H1 (cell line): ENCODE data around the gene OR8A1. TPM values are rescaled to one million over a fixed set of nuclear protein-coding genes. Genes with fewer than 3 reads are reported as not detected.

ENCODE experiments used
- BACH1 ChIP-seq: IDR thresholded peaks from 2 replicates; pipeline ENCODE4 v1.6.1; 2012; ENCODE audit warnings: low read length, improper control_type of control experiment
- BCL11A ChIP-seq, 2 experiments: IDR thresholded peaks; one replicate each; pipeline ENCODE4 v1.6.1; 2011; ENCODE audit warnings: low read depth in 2 of 2, low read length in 2 of 2, mild to moderate bottlenecking in 2 of 2
- KDM4A ChIP-seq: IDR thresholded peaks from one replicate; pipeline ENCODE4 v1.7.1; 2012; ENCODE audit warnings: low read depth, mild to moderate bottlenecking, moderate library complexity, low read length, inconsistent platforms; ENCODE audit not compliant: severe bottlenecking
- RFX5 ChIP-seq: IDR thresholded peaks from 2 replicates; pipeline ENCODE4 v1.6.1; 2011; ENCODE audit warnings: low read depth, low read length, improper control_type of control experiment, borderline replicate concordance
- SP2 ChIP-seq: IDR thresholded peaks from 2 replicates; pipeline ENCODE4 v1.6.1; 2012; ENCODE audit warnings: mild to moderate bottlenecking, low read length, inconsistent platforms
- TAF7 ChIP-seq: optimal IDR thresholded peaks from 2 replicates; pipeline ENCODE3; 2011; ENCODE audit warnings: low read depth, mild to moderate bottlenecking, inconsistent platforms, low read length, moderate library complexity, borderline replicate concordance
- TBP ChIP-seq: IDR thresholded peaks from 2 replicates; pipeline ENCODE4 v1.6.1; 2011; ENCODE audit warnings: low read depth, low read length, improper control_type of control experiment
- polyA plus RNA-seq, 7 experiments: library from polyadenylated mRNA; depleted of rRNA in 3 of 7; stranded (reverse) in 5 of 7; unstranded in 2 of 7; fragments of >200 nt in 5 of 7; fragments of 200-250 nt in 2 of 7; gene quantifications; 1 replicate in 5 of 7; 2 replicates in 1 of 7; 4 replicates in 1 of 7; pipeline versions ENCODE4 v1.2.1 to v1.2.3, GENCODE V29; 2011 to 2013; ENCODE audit warnings: missing spikeins in 2 of 7, mixed read lengths in 2 of 7
- total RNA-seq: library from RNA; stranded (reverse); fragmentation: NEBNext Ultra II Directional; extraction: Animal tissue kit (Norgen Biotek cat#: 25700); gene quantifications from 2 replicates; pipeline ENCODE4 v1.2.1, GENCODE V29; 2021
- TF ChIP-seq, protein P1 (sequence below): IDR thresholded peaks from 2 replicates; pipeline ENCODE4 v1.6.1; 2012; ENCODE audit warnings: inconsistent platforms

OR8A1 gene
- total and polyA plus RNA-seq, 2 of the 8 experiments (the other 6 are each of a cell fraction or from before 2014, with no cell fraction given): not detected

DNA sequence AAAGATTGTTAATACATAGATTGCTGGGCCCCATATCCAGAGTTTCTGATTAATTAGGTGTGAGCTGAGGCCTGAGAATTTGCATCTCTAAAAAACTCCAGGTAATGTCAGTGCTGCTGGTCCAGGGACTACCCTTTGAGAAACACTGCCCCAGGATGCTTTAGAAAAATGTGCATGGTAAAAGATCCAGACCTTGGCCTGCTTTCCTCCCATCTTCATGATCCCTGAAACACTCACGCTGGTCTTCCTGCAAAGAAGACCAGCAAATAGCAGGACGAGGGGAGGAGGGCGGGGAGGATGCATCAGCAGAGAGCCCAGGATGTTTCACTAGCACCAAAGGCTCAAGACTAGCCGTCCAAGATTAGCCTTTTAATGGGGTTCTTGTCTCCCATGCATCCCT lies at the start of gene OR8A1 (continued):
- TF ChIP-seq, protein P1, sequence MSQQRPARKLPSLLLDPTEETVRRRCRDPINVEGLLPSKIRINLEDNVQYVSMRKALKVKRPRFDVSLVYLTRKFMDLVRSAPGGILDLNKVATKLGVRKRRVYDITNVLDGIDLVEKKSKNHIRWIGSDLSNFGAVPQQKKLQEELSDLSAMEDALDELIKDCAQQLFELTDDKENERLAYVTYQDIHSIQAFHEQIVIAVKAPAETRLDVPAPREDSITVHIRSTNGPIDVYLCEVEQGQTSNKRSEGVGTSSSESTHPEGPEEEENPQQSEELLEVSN: no peak
- TF ChIP-seq TAF7 (no peak), BCL11A (IDR thresholded peaks at IDR 0.05; ENCODE audit: low read depth in 2 of 2, low read length in 2 of 2) (no peak), KDM4A (no peak), RFX5 (no peak), TBP (no peak), BACH1 (no peak), SP2 (no peak)
